ENCODE measurements around the gene ADGRF5.

DNA sequence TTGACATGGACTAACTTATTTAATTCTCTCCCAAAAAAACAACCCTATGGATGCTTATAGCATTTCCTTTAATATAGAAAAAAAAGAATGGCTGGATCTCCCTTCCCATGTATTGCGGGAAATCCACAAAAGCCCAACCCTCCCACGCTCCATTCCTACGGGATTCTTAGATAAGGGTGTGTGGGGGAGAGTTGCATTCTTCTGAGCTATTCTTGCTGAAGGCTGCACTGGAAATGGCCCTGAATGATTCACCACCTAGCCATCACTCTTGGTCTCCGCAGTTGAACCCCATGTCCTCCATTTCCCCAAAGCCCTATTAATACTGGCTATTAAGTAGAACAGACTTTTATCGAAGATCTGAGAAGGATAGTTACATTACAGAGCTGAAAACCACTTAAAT, 41.9 kb upstream of the ADGRF5 start:
- TF ChIP-seq POLR2A (IDR thresholded peaks at IDR 0.05; ENCODE audit: low read length) (no peak), GATA1 (IDR thresholded peaks at IDR 0.05; ENCODE audit: low read depth, low read length) (no peak)

All from erythroblast (primary cell).